AG10803 (cell line): ENCODE measurements around the gene CTNND2.

ENCODE experiments used
- DNase-seq: peaks from one replicate; pipeline ENCODE4 v3.0.0; 2010; ENCODE audit warnings: low read depth
- H3K4me3 ChIP-seq: 2 replicates; pipeline ENCODE4 v1.5.1; 2011; ENCODE audit warnings: mild to moderate bottlenecking, low read length, control low read depth
- CTCF ChIP-seq: conservative IDR thresholded peaks from 2 replicates; pipeline ENCODE4 v1.5.1; 2011; ENCODE audit warnings: mild to moderate bottlenecking, low read length, control low read depth, inconsistent platforms

CTNND2 gene

GRCh38 chr5:11609570-11610303 lies 294.5 kb downstream of the CTNND2 start:
- TF ChIP-seq CTCF = no peak
- H3K4me3 ChIP-seq = no peak overlapping the region
- DNase-seq = no peak

- no peak for DNase-seq
- H3K4me3 ChIP-seq = no peak overlapping the region
- no peak for TF ChIP-seq CTCF
Observed at GRCh38 chr5:11608530-11608929, 295.7 kb downstream of the CTNND2 start.

- no peak overlapping the region for H3K4me3 ChIP-seq
- TF ChIP-seq CTCF = no peak
- DNase-seq = no peak
Observed at GRCh38 chr5:11607944-11608483, 296.2 kb downstream of the CTNND2 start.

- TF ChIP-seq CTCF = no peak
- DNase-seq = no peak
- no peak overlapping the region for H3K4me3 ChIP-seq
Observed at GRCh38 chr5:11602298-11602697, 301.9 kb downstream of the CTNND2 start.

GRCh38 chr5:11599499-11599898 lies 304.7 kb downstream of the CTNND2 start:
- no peak overlapping the region for H3K4me3 ChIP-seq
- no peak for TF ChIP-seq CTCF
- no peak for DNase-seq

- no peak for TF ChIP-seq CTCF
- H3K4me3 ChIP-seq = no peak overlapping the region
- no peak for DNase-seq
Observed at GRCh38 chr5:11596657-11597071, 307.6 kb downstream of the CTNND2 start.

GRCh38 chr5:11596185-11596584 lies 308.1 kb downstream of the CTNND2 start:
- no peak for DNase-seq
- no peak for TF ChIP-seq CTCF
- no peak overlapping the region for H3K4me3 ChIP-seq
